ENCODE data around the gene MED6.

Gene MED6

GRCh38 chr14:70573050-70573449 lies 27.4 kb downstream of the MED6 start:
- TF ChIP-seq CTCF (IDR thresholded peaks at IDR 0.05; ENCODE audit: low read depth, low read length) = no peak
- H3K4me3 ChIP-seq (ENCODE audit: low read depth, low read length) = no peak overlapping the region

GRCh38 chr14:70571139-70571538 lies 29.3 kb downstream of the MED6 start:
- no peak overlapping the region for H3K4me3 ChIP-seq (ENCODE audit: low read depth, low read length)
- TF ChIP-seq CTCF (IDR thresholded peaks at IDR 0.05; ENCODE audit: low read depth, low read length) = no peak

GRCh38 chr14:70567791-70568190 lies 32.7 kb downstream of the MED6 start:
- no peak overlapping the region for H3K4me3 ChIP-seq (ENCODE audit: low read depth, low read length)
- TF ChIP-seq CTCF (IDR thresholded peaks at IDR 0.05; ENCODE audit: low read depth, low read length) = peak; percentile 77

DNA sequence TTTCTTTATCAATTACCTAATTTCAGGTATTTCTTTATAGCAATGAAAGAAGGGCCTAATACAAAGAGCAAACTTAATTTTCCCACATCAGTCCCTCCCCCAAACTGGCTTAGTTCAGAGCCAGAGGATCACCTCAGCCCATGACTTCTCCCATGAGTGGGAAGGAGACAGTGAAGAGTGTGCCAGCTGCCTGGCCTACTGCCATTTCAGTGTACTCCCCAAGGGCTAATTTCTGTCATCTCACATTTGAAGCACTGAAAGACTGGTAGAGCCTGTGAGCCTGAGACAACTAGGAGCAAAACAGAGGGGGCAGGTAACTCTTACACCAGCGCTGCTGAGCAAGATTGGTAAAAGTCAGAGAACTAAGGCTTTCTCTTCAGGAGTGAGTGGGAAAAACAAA lies 36.6 kb downstream of the MED6 start:
- no peak for TF ChIP-seq CTCF (IDR thresholded peaks at IDR 0.05; ENCODE audit: low read depth, low read length)
- no peak overlapping the region for H3K4me3 ChIP-seq (ENCODE audit: low read depth, low read length)

DNA sequence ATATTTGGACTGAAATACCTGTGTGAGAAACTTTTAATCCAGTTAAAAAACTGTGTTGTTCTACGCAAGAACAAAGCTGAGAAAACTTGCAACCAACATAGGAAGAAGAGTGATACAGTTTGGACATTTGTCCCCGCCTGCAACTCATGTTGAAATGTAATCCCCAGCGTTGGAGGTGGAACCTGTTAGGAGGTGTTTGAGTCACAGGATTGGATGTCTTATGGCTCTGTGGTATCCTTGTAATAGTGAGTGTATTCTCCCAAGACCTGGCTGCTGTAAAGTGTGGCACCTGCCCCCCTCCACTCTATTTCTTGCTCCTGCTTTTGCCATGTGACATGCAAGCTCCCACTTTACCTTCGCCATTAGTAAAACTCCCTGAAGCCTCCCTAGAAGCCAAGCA lies 37.0 kb downstream of the MED6 start:
- no peak overlapping the region for H3K4me3 ChIP-seq (ENCODE audit: low read depth, low read length)
- TF ChIP-seq CTCF (IDR thresholded peaks at IDR 0.05; ENCODE audit: low read depth, low read length) = no peak

DNA sequence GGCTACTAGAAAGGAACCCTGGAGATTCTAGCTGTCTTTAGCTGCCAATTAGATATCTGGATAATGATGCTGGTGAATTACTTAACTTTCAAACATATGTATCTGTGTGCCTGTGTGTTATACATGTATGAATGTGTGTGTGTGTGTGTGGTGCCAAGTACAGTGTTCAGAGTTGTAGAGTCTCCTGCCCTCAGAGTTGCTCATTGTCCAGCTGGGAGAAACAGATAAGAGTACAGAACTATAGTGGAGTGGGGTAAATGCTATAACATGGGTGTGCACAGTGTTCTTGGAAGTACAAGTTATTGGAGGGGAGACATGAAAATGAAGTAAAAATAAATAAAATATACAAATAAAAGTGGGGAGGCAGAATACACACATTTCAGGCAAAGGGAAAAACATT lies 42.1 kb downstream of the MED6 start:
- no peak for TF ChIP-seq CTCF (IDR thresholded peaks at IDR 0.05; ENCODE audit: low read depth, low read length)
- H3K4me3 ChIP-seq (ENCODE audit: low read depth, low read length) = no peak overlapping the region

DNA sequence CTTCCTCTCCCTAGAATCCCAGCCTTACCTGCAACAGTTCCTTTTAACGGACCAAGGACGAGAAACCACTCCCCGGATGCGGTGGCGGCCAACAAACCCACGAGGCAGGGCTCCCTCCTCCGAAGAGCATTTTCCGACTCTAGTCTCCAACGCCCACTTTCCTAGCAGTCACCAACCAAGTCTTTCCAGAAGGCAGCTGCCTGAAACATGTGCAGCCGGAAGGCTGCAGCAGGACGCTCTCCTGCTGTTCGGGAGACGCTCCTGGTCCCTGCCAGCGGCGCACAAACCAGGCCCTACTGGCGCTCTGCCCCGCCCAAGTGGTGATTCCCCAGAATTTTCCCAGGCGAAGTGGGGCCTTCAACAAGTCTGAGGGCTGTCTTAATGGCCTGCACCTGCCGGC lies 44.6 kb downstream of the MED6 start:
- no peak for TF ChIP-seq CTCF (IDR thresholded peaks at IDR 0.05; ENCODE audit: low read depth, low read length)
- no peak overlapping the region for H3K4me3 ChIP-seq (ENCODE audit: low read depth, low read length)
